ENCODE results near the gene ASXL1. TPM values are rescaled to one million over a fixed set of nuclear protein-coding genes. Genes with fewer than 3 reads are reported as not detected.

Gene ASXL1
- total and polyA plus RNA-seq, 9 of the 15 experiments (the other 6 are each of a cell fraction or from before 2014, with no cell fraction given), result 6.5 to 65.3 (median 32.3) TPM

DNA sequence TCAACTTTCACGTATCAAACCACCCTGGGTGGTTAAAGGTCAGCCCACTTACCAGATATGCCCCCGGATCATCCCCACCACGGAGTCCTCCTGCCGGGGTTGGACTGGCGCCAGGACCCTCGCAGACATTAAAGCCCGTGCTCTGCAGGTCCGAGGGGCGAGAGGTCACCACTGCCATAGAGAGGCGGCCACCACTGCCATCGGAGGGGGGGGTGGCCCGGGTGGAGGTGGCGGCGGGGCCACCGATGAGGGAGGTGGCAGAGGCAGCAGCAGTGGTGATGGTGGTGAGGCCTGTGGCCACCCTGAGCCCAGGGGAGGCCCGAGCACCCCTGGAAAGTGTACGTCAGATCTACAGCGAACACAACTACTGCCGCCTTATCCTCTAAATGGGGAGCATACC, 76.3 kb downstream of the ASXL1 start:
- Histone ChIP-seq H3K9me1 (ENCODE audit: control insufficient read depth, insufficient read depth, low read length) (no peaks in the 10 kb centered on the region), H3K27me3 (ENCODE audit: control insufficient read depth in 2 of 2, insufficient read depth in 2 of 2, low read length in 2 of 2) (no peaks in the 10 kb centered on the region), H3K4me1 (replicated peaks in 1 of 2; ENCODE audit: control insufficient read depth in 2 of 2, insufficient read depth in 2 of 2, low read length in 2 of 2) (peaks cover 0 to 3% of the 10 kb centered on the region in 2 experiments; a peak in 1 of 5 replicates), H2AFZ (ENCODE audit: low read depth, low read length) (no peak overlapping the region), H3K27ac (ENCODE audit: extremely low read depth, low read depth, low read length) (no peak overlapping the region), H4K20me1 (replicated peaks; ENCODE audit: control insufficient read depth, insufficient read depth, low read length) (peaks cover 9% of the 10 kb centered on the region; the same call in 1 of the 2 replicates), H3K9ac (ENCODE audit: insufficient read depth in 1 of 2, low read depth in 2 of 2, low read length in 2 of 2) (no peak overlapping the region), H3K36me3 (ENCODE audit: control insufficient read depth, insufficient read depth, low read length) (peaks cover 98% of the 10 kb centered on the region), H3K79me2 (ENCODE audit: control insufficient read depth, insufficient read depth, low read length) (no peaks in the 10 kb centered on the region), H3K9me3 (replicated peaks; ENCODE audit: control insufficient read depth, insufficient read depth, low read depth, low read length) (no peaks in the 10 kb centered on the region), H3K4me3 (no peak overlapping the region), H3K4me2 (ENCODE audit: insufficient read depth, low read length) (no peak overlapping the region)
- POLR2A ChIA-PET, result interaction anchor here (1.0 kb wide), 1 partner anchor 12 kb away, joined by 3 read pairs; no protein-coding TSS in a partner anchor
- DNase-seq (ENCODE audit: extremely low read depth in 1 of 4, low spot score in 3 of 4) (no peak), FAIRE-seq (no peak), ATAC-seq (no peak)
- in situ Hi-C loops (cut with MboI), result no loop called here
- WGBS (ENCODE audit: insufficient coverage, low coverage, missing lambda C conversion rate), result 79% methylated on average over 12 of the region's 19 CpGs
- TF ChIP-seq NFIC (IDR thresholded peaks at IDR 0.05) (peak; percentile 36; the same call in 1 of the 2 replicates), TBL1XR1 (IDR thresholded peaks at IDR 0.05; ENCODE audit: low read length in 2 of 2) (no peak), RBM22 (IDR thresholded peaks at IDR 0.05; ENCODE audit: low read depth, low read length, poor library complexity, severe bottlenecking) (peak; percentile 45), POLR2G (IDR thresholded peaks at IDR 0.05; ENCODE audit: low read depth, low read length) (0 out of 2 replicates have a peak, but pooled peaks have one; percentile 31), TBP (optimal IDR thresholded peaks at IDR 0.05; ENCODE audit: low read depth, low read length) (no peak)
- intact Hi-C loops (cut with micrococcal nuclease), result no loop called here
- no TSS peak for BruUV-seq (replicated peaks)
- CTCF ChIA-PET (ENCODE audit: low intra/inter-chr PET ratio), result no interaction called here
